Fibroblast of villous mesenchyme (primary cell): Measurements from ENCODE around the gene MCC. TPM values are rescaled to one million over a fixed set of nuclear protein-coding genes. Genes with fewer than 3 reads are reported as not detected.

Source experiments
- DNase-seq: peaks from one replicate; pipeline ENCODE4 v3.0.0-alpha.2; 2010; ENCODE audit warnings: low read depth
- H3K4me3 ChIP-seq: 2 replicates; pipeline ENCODE4 v1.5.1; 2011; ENCODE audit warnings: low read depth, mild to moderate bottlenecking, low read length
- CTCF ChIP-seq: IDR thresholded peaks from 2 replicates; pipeline ENCODE4 v1.5.1; 2012; ENCODE audit warnings: low read depth, mild to moderate bottlenecking, low read length; ENCODE audit not compliant: insufficient read depth
- total RNA-seq: library from RNA; depleted of rRNA; stranded (reverse); fragments of >200 nt; gene quantifications from 2 replicates; pipeline ENCODE4 v1.2.3, GENCODE V29; 2012

Gene MCC
- total RNA-seq, 1 donor, result 37.6 TPM

GRCh38 chr5:113433862-113434612 is 54.2 kb downstream of the MCC start:
- no peak overlapping the region for H3K4me3 ChIP-seq
- no peak for DNase-seq
- TF ChIP-seq CTCF, result no peak

- no peak overlapping the region for H3K4me3 ChIP-seq
- no peak for DNase-seq
- no peak for TF ChIP-seq CTCF
These were observed 55.2 kb downstream of the MCC start for GRCh38 chr5:113433071-113433470.

GRCh38 chr5:113427871-113428574 is 60.2 kb downstream of the MCC start:
- TF ChIP-seq CTCF, result no peak
- no peak overlapping the region for H3K4me3 ChIP-seq
- DNase-seq, result no peak

- no peak for TF ChIP-seq CTCF
- no peak overlapping the region for H3K4me3 ChIP-seq
- no peak for DNase-seq
These were observed 62.3 kb downstream of the MCC start for GRCh38 chr5:113425909-113426308.

GRCh38 chr5:113421693-113422092 is 66.6 kb downstream of the MCC start:
- no peak overlapping the region for H3K4me3 ChIP-seq
- TF ChIP-seq CTCF, result no peak
- no peak for DNase-seq

- no peak for DNase-seq
- H3K4me3 ChIP-seq, result no peak overlapping the region
- TF ChIP-seq CTCF, result no peak
These were observed 82.7 kb downstream of the MCC start for GRCh38 chr5:113405530-113405929.
